A172 (cell line): ENCODE data around the gene SDC3. TPM values are rescaled to one million over a fixed set of nuclear protein-coding genes. Genes with fewer than 3 reads are reported as not detected.

Source experiments
- DNase-seq: peaks from one replicate; pipeline ENCODE4 v3.0.0-alpha.2; 2015; ENCODE audit warnings: low spot score
- total RNA-seq: library from RNA; depleted of rRNA; stranded (reverse); fragments of >200 nt; shearing (Covaris generic); gene quantifications from 2 replicates; pipeline ENCODE4 v1.2.3, GENCODE V29; 2014

The SDC3 gene
- total RNA-seq, 1 experiment from 2014 or later: 18.4 TPM

GRCh38 chr1:30928789-30929134, 20.2 kb upstream of the SDC3 start:
- DNase-seq: no peak

GRCh38 chr1:30928171-30928570, 19.6 kb upstream of the SDC3 start:
- no peak for DNase-seq

GRCh38 chr1:30927448-30927847, 18.9 kb upstream of the SDC3 start:
- DNase-seq: no peak

- peak; percentile 43 for DNase-seq
Observed at GRCh38 chr1:30923597-30923996, 15.0 kb upstream of the SDC3 start.

GRCh38 chr1:30920827-30921226, 12.3 kb upstream of the SDC3 start:
- no peak for DNase-seq

GRCh38 chr1:30919025-30919881, 10.7 kb upstream of the SDC3 start:
- peak; percentile 39 for DNase-seq

- DNase-seq: no peak
Observed at GRCh38 chr1:30916296-30916695, 7.7 kb upstream of the SDC3 start.

GRCh38 chr1:30915491-30916230, 7.1 kb upstream of the SDC3 start:
- DNase-seq: no peak

- no peak for DNase-seq
Observed at GRCh38 chr1:30914931-30915330, 6.4 kb upstream of the SDC3 start.

GRCh38 chr1:30914587-30914922, 6.0 kb upstream of the SDC3 start:
- no peak for DNase-seq

- DNase-seq: no peak
Observed at GRCh38 chr1:30912913-30913652, 4.5 kb upstream of the SDC3 start.

- DNase-seq: no peak
Observed at GRCh38 chr1:30912224-30912623, 3.7 kb upstream of the SDC3 start.

- DNase-seq: peak; percentile 59
Observed at GRCh38 chr1:30911059-30911954, 2.7 kb upstream of the SDC3 start.

GRCh38 chr1:30909365-30910068, 959 bp upstream of the SDC3 start:
- DNase-seq: no peak

GRCh38 chr1:30908316-30908695, 252 bp downstream of the SDC3 start:
- no peak for DNase-seq

- no peak for DNase-seq
Observed at GRCh38 chr1:30907481-30908315, 860 bp downstream of the SDC3 start.

- DNase-seq: no peak
Observed at GRCh38 chr1:30906631-30907441, 1.7 kb downstream of the SDC3 start.

GRCh38 chr1:30905916-30906620, 2.5 kb downstream of the SDC3 start:
- no peak for DNase-seq

- no peak for DNase-seq
Observed at GRCh38 chr1:30905403-30905802, 3.2 kb downstream of the SDC3 start.
